Liver (tissue), 9 donors: ENCODE measurements around the gene DCAF11. TPM values are rescaled to one million over a fixed set of nuclear protein-coding genes. Genes with fewer than 3 reads are reported as not detected.

Experiments
- DNase-seq: peaks from one replicate; pipeline ENCODE4 v3.0.0-alpha.2; 2017; ENCODE audit warnings: low spot score
- H3K27ac ChIP-seq, 2 donors: one replicate each; pipeline ENCODE4 v1.7.0; 2013; ENCODE audit warnings: inconsistent platforms in 2 of 2, low read length in 2 of 2, control low read depth in 1 of 2, low read depth in 1 of 2, mild to moderate bottlenecking in 1 of 2
- H3K27me3 ChIP-seq, 4 donors: one replicate each; pipeline versions ENCODE4 v1.6.1 to v1.7.0; 2013; ENCODE audit warnings: low read length in 3 of 4, inconsistent platforms in 1 of 4, mild to moderate bottlenecking in 1 of 4, moderate library complexity in 1 of 4; ENCODE audit not compliant: control insufficient read depth in 4 of 4, insufficient read depth in 4 of 4
- H3K36me3 ChIP-seq, 4 donors: one replicate each; pipeline versions ENCODE4 v1.6.1 to v1.7.0; 2013; ENCODE audit warnings: low read length in 3 of 4, mild to moderate bottlenecking in 3 of 4, low read depth in 1 of 4, moderate library complexity in 1 of 4; ENCODE audit not compliant: control insufficient read depth in 4 of 4, insufficient read depth in 3 of 4
- H3K4me1 ChIP-seq, 4 donors: one replicate each; pipeline versions ENCODE4 v1.6.1 to v1.7.0; 2013; ENCODE audit warnings: low read length in 3 of 4, mild to moderate bottlenecking in 3 of 4, moderate library complexity in 1 of 4; ENCODE audit not compliant: control insufficient read depth in 4 of 4, insufficient read depth in 4 of 4
- H3K4me3 ChIP-seq, 3 donors: one replicate each; pipeline versions ENCODE4 v1.6.1 to v1.7.0; 2013; ENCODE audit warnings: low read length in 3 of 3, control low read depth in 1 of 3, low read depth in 1 of 3, mild to moderate bottlenecking in 1 of 3
- H3K9ac ChIP-seq, 2 donors: one replicate each; pipeline ENCODE4 v1.7.0; 2013; ENCODE audit warnings: low read length in 2 of 2, mild to moderate bottlenecking in 2 of 2, moderate library complexity in 2 of 2, control low read depth in 1 of 2, low read depth in 1 of 2
- H3K9me3 ChIP-seq, 4 donors: one replicate each; pipeline versions ENCODE4 v1.6.1 to v1.7.0; 2013; ENCODE audit warnings: low read length in 3 of 4; ENCODE audit not compliant: control insufficient read depth in 4 of 4
- ATF3 ChIP-seq: IDR thresholded peaks from 2 replicates; pipeline ENCODE4 v1.6.1; 2016; ENCODE audit warnings: antibody characterized with exemption
- CTCF ChIP-seq: fragments of 150-350 bp; IDR thresholded peaks from 2 replicates; pipeline ENCODE4 v1.5.1; 2017; ENCODE audit warnings: improper control_type of control experiment, low read depth, low read length; ENCODE audit not compliant: missing input control
- EGR1 ChIP-seq, 2 donors: IDR thresholded peaks; 2 replicates each; pipeline ENCODE4 v1.6.1; 2016 to 2018; ENCODE audit warnings: antibody characterized with exemption in 2 of 2, low read depth in 2 of 2
- FOXA1 ChIP-seq: IDR thresholded peaks from 2 replicates; pipeline ENCODE4 v1.6.1; 2016; ENCODE audit warnings: antibody characterized with exemption
- FOXA2 ChIP-seq: IDR thresholded peaks from 2 replicates; pipeline ENCODE4 v1.6.1; 2016; ENCODE audit warnings: antibody characterized with exemption
- GABPA ChIP-seq, 2 donors: IDR thresholded peaks in 1 of 2; conservative IDR thresholded peaks in 1 of 2; 2 replicates each; pipeline ENCODE4 v1.6.1; 2016; ENCODE audit warnings: antibody characterized with exemption in 2 of 2, mild to moderate bottlenecking in 1 of 2, moderate library complexity in 1 of 2
- HNF4A ChIP-seq, 2 donors: conservative IDR thresholded peaks; 2 replicates each; pipeline ENCODE4 v1.6.1; 2016; ENCODE audit warnings: antibody characterized with exemption in 2 of 2, mild to moderate bottlenecking in 2 of 2
- HNF4G ChIP-seq: IDR thresholded peaks from 2 replicates; pipeline ENCODE4 v1.6.1; 2016; ENCODE audit warnings: antibody characterized with exemption
- JUND ChIP-seq, 2 donors: IDR thresholded peaks; 2 replicates each; pipeline ENCODE4 v1.6.1; 2016; ENCODE audit warnings: antibody characterized with exemption in 2 of 2
- MAX ChIP-seq: IDR thresholded peaks from 2 replicates; pipeline ENCODE4 v1.6.1; 2016; ENCODE audit warnings: antibody characterized with exemption
- NR2F2 ChIP-seq: IDR thresholded peaks from 2 replicates; pipeline ENCODE4 v1.6.1; 2016; ENCODE audit warnings: antibody characterized with exemption
- RAD21 ChIP-seq, 2 donors: IDR thresholded peaks; 2 replicates each; pipeline ENCODE4 v1.6.1; 2016; ENCODE audit warnings: antibody characterized with exemption in 2 of 2, mild to moderate bottlenecking in 2 of 2
- REST ChIP-seq: IDR thresholded peaks from 2 replicates; pipeline ENCODE4 v1.6.1; 2016; ENCODE audit warnings: antibody characterized with exemption, mild to moderate bottlenecking
- RXRA ChIP-seq, 2 donors: IDR thresholded peaks; 2 replicates each; pipeline ENCODE4 v1.6.1; 2017 to 2018; ENCODE audit warnings: antibody characterized with exemption in 2 of 2, mild to moderate bottlenecking in 1 of 2
- SP1 ChIP-seq: IDR thresholded peaks from 2 replicates; pipeline ENCODE4 v1.6.1; 2018; ENCODE audit warnings: antibody characterized with exemption, mild to moderate bottlenecking
- TAF1 ChIP-seq: conservative IDR thresholded peaks from 2 replicates; pipeline ENCODE4 v1.6.1; 2016; ENCODE audit warnings: antibody characterized with exemption, mild to moderate bottlenecking
- YY1 ChIP-seq: IDR thresholded peaks from 2 replicates; pipeline ENCODE4 v1.6.1; 2016; ENCODE audit warnings: antibody characterized with exemption, mild to moderate bottlenecking
- ZBTB33 ChIP-seq: IDR thresholded peaks from 2 replicates; pipeline ENCODE4 v1.6.1; 2016; ENCODE audit warnings: antibody characterized with exemption
- WGBS: extraction: QIAGEN DNeasy Blood & Tissue Kit; methylation state at CpG from one replicate; pipeline ENCODE4 v1.1.7; 2013; 5-methylcytosine and 5-hydroxymethylcytosine counted together
- polyA plus RNA-seq, 2 donors: library from polyadenylated mRNA; stranded (reverse) in 1 of 2; unstranded in 1 of 2; fragments of 200-250 nt in 1 of 2; fragments of >200 nt in 1 of 2; fragmentation: Nextera tagmentation in 1 of 2; extraction: Ambion mirVana in 1 of 2; gene quantifications; one replicate each; pipeline versions ENCODE4 v1.2.1 to v1.2.3, GENCODE V29; 2013 to 2015
- total RNA-seq, 2 donors: library from RNA; depleted of rRNA; stranded (reverse); fragments of >200 nt; gene quantifications; one replicate each; pipeline ENCODE4 v1.2.3, GENCODE V29; 2014
- donor health status: healthy.
- donor health status: healthy.
- donor health status: healthy.
- donor health status: healthy.
- donor health status: healthy.

The DCAF11 gene
- total and polyA plus RNA-seq, 4 donors: 30.1 to 312 (median 167) TPM

GRCh38 chr14:24066496-24067132 is 48.0 kb upstream of the DCAF11 start:
- H3K4me3 ChIP-seq: peak overlapping the region; percentile 27 to 79 (median 34)
- 40% methylated on average over 8 of the region's 8 CpGs for WGBS
- H3K9ac ChIP-seq: peak overlapping the region; percentile 71 to 88
- no peaks in the 10 kb centered on the region for H3K27me3 ChIP-seq
- peaks cover 28 to 65% (median 56%) of the 10 kb centered on the region in 4 donors for H3K4me1 ChIP-seq
- H3K27ac ChIP-seq: peak overlapping the region; percentile 76 to 90
- H3K36me3 ChIP-seq: no peaks in the 10 kb centered on the region
- no peak for TF ChIP-seq FOXA1
- no peak for TF ChIP-seq ZBTB33
- TF ChIP-seq SP1: no peak
- no peak for TF ChIP-seq EGR1 (IDR thresholded peaks at IDR 0.05; ENCODE audit: low read depth in 2 of 2)
- no peak for TF ChIP-seq HNF4A (conservative IDR thresholded peaks at IDR 0.05)
- no peak for TF ChIP-seq YY1
- no peak for TF ChIP-seq ATF3
- TF ChIP-seq RXRA (IDR thresholded peaks at IDR 0.05): no peak
- TF ChIP-seq GABPA (IDR thresholded peaks at IDR 0.05 in 1 of 2, conservative IDR thresholded peaks at IDR 0.05 in 1 of 2): no peak
- no peak for TF ChIP-seq CTCF
- TF ChIP-seq TAF1: no peak
- TF ChIP-seq RAD21 (IDR thresholded peaks at IDR 0.05): no peak
- TF ChIP-seq MAX: no peak
- TF ChIP-seq FOXA2: no peak
- no peak for TF ChIP-seq JUND (IDR thresholded peaks at IDR 0.05)
- TF ChIP-seq NR2F2: no peak
- no peak for TF ChIP-seq REST
- TF ChIP-seq HNF4G: no peak
- DNase-seq: no peak
- no peaks in the 10 kb centered on the region for H3K9me3 ChIP-seq
